ENCODE results near the gene SYT7.

Gene SYT7

GRCh38 chr11:61534933-61535839, 45.7 kb downstream of the SYT7 start:
- ChIA-PET CTCF (interaction anchor here (1.1 kb wide), 2 partner anchors 18 to 23 kb away, joined by 4 read pairs; no protein-coding TSS in a partner anchor), POLR2A (no interaction called here)
- H3K4me3 ChIP-seq (ENCODE audit: low read depth, low read length), result no peak overlapping the region
- H3K9me3 ChIP-seq (ENCODE audit: control insufficient read depth, insufficient read depth, low read depth, low read length), result no peaks in the 10 kb centered on the region
- TF ChIP-seq PRDM1 (tag by site-specific recombination; IDR thresholded peaks at IDR 0.05), result 0 out of 2 replicates have a peak, but pooled peaks have one; percentile 14
- no peak for TF ChIP-seq ZIC2 (tag by site-specific recombination; IDR thresholded peaks at IDR 0.05)
- no peak overlapping the region for H3K27ac ChIP-seq (ENCODE audit: extremely low read depth, low read depth, low read length)
- H3K36me3 ChIP-seq (ENCODE audit: control insufficient read depth in 2 of 2, insufficient read depth in 1 of 2, low read length in 2 of 2), result no peaks in the 10 kb centered on the region
- H3K4me1 ChIP-seq (ENCODE audit: control insufficient read depth, insufficient read depth, low read length), result no peaks in the 10 kb centered on the region

DNA sequence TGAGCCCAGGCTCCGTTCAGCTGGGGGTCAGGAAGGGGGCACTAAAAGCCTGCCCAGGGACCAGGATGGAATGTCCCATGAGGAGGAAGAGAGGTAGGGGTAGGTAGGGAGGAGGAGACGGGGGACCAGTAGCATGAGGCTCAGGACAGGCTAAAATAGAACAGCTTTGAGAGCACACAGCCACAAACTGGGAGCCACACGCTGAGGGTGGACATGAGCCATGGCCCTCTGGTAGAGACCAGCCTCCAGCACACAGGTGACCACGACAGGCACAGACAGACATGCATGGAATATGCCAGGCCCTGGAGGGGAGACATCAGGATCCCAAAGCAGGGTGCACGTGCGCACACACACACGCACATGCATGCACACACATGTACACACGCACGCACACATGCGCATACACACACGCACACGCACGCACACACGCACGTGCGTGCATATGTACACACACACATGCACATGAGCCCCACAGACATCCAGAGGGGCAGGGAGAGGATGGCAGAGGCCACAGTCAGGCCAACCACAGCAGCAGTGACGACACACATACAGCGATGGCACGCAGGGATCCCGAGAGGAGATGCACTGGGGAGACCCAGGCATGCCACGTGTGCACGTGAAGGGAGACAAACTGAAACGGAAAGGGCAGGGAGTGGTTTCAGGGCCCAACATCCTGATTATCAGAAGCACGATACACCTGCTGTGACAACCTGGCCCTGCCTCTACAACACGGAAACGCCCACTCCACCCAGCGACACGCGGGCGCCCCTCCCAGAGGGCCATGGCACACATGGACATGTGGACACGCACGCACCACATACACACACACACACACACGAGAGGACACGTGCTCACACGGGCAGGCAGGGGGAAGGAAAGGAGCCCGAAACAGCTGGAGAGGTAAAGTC, 46.6 kb downstream of the SYT7 start:
- Histone ChIP-seq H3K36me3 (ENCODE audit: control insufficient read depth in 2 of 2, insufficient read depth in 1 of 2, low read length in 2 of 2) (no peaks in the 10 kb centered on the region), H3K4me3 (ENCODE audit: low read depth, low read length) (no peak overlapping the region), H3K27ac (ENCODE audit: extremely low read depth, low read depth, low read length) (no peak overlapping the region), H3K9me3 (ENCODE audit: control insufficient read depth, insufficient read depth, low read depth, low read length) (no peaks in the 10 kb centered on the region), H3K4me1 (ENCODE audit: control insufficient read depth, insufficient read depth, low read length) (no peaks in the 10 kb centered on the region)
- TF ChIP-seq ZNF214 (tag by site-specific recombination; IDR thresholded peaks at IDR 0.05; ENCODE audit: borderline replicate concordance) (no peak), YY1 (tag by site-specific recombination; IDR thresholded peaks at IDR 0.05) (no peak), ZNF510 (tag by site-specific recombination; IDR thresholded peaks at IDR 0.05; ENCODE audit: insufficient replicate concordance) (no peak), IKZF3 (tag by site-specific recombination; IDR thresholded peaks at IDR 0.05) (no peak), SCRT2 (tag by site-specific recombination; IDR thresholded peaks at IDR 0.05) (no peak), ZNF239 (tag by site-specific recombination; IDR thresholded peaks at IDR 0.05) (no peak), HOXD13 (CRISPR knock-in tag; IDR thresholded peaks at IDR 0.05; ENCODE audit: borderline replicate concordance) (no peak), ZNF571 (tag by site-specific recombination; IDR thresholded peaks at IDR 0.05) (no peak), ZBTB21 (tag by site-specific recombination; IDR thresholded peaks at IDR 0.05) (no peak), SALL2 (tag by site-specific recombination; IDR thresholded peaks at IDR 0.05; ENCODE audit: borderline replicate concordance) (no peak), ZNF174 (tag by site-specific recombination; IDR thresholded peaks at IDR 0.05) (no peak), ZNF48 (tag by site-specific recombination; IDR thresholded peaks at IDR 0.05) (no peak)
- TF ChIP-seq, protein P1, sequence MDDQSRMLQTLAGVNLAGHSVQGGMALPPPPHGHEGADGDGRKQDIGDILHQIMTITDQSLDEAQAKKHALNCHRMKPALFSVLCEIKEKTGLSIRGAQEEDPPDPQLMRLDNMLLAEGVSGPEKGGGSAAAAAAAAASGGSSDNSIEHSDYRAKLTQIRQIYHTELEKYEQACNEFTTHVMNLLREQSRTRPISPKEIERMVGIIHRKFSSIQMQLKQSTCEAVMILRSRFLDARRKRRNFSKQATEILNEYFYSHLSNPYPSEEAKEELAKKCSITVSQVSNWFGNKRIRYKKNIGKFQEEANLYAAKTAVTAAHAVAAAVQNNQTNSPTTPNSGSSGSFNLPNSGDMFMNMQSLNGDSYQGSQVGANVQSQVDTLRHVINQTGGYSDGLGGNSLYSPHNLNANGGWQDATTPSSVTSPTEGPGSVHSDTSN (CRISPR knock-in tag; IDR thresholded peaks at IDR 0.05), result no peak
- TF ChIP-seq, protein P2, sequence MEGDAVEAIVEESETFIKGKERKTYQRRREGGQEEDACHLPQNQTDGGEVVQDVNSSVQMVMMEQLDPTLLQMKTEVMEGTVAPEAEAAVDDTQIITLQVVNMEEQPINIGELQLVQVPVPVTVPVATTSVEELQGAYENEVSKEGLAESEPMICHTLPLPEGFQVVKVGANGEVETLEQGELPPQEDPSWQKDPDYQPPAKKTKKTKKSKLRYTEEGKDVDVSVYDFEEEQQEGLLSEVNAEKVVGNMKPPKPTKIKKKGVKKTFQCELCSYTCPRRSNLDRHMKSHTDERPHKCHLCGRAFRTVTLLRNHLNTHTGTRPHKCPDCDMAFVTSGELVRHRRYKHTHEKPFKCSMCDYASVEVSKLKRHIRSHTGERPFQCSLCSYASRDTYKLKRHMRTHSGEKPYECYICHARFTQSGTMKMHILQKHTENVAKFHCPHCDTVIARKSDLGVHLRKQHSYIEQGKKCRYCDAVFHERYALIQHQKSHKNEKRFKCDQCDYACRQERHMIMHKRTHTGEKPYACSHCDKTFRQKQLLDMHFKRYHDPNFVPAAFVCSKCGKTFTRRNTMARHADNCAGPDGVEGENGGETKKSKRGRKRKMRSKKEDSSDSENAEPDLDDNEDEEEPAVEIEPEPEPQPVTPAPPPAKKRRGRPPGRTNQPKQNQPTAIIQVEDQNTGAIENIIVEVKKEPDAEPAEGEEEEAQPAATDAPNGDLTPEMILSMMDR (tag by site-specific recombination; IDR thresholded peaks at IDR 0.05), result no peak
- TF ChIP-seq, protein P3, sequence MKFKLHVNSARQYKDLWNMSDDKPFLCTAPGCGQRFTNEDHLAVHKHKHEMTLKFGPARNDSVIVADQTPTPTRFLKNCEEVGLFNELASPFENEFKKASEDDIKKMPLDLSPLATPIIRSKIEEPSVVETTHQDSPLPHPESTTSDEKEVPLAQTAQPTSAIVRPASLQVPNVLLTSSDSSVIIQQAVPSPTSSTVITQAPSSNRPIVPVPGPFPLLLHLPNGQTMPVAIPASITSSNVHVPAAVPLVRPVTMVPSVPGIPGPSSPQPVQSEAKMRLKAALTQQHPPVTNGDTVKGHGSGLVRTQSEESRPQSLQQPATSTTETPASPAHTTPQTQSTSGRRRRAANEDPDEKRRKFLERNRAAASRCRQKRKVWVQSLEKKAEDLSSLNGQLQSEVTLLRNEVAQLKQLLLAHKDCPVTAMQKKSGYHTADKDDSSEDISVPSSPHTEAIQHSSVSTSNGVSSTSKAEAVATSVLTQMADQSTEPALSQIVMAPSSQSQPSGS (tag by site-specific recombination; IDR thresholded peaks at IDR 0.05; ENCODE audit: low read depth), result no peak
- CTCF ChIA-PET, result interaction anchor here (0.6 to 2.7 kb wide), 4 partner anchors 9 to 87 kb away, joined by 3 to 19 read pairs (median 4); no protein-coding TSS in a partner anchor
- POLR2A ChIA-PET, result no interaction called here
